Psoas muscle (tissue), 8 donors: Measurements from ENCODE around the gene CCDC192. TPM values are rescaled to one million over a fixed set of nuclear protein-coding genes. Genes with fewer than 3 reads are reported as not detected.
"Not testable (repeated sequence)": the region's sequence is repeated elsewhere in the genome, so short reads cannot be mapped to it uniquely, and the experiment has no call there.

Experiments used
- ATAC-seq, 4 donors: fragments of 200-7000 bp; cut with Tn5 transposase; one replicate each; pipeline ENCODE4 v1.9.1; 2020; ENCODE audit warnings: moderate library complexity in 3 of 4, mild to moderate bottlenecking in 2 of 4
- DNase-seq, 2 donors: peaks; one replicate each; pipeline ENCODE4 v3.0.0-alpha.2; 2020
- H3K27ac ChIP-seq: fragments of 200-600 bp; one replicate; pipeline ENCODE4 v1.8.0; 2022
- H3K27me3 ChIP-seq, 3 donors: fragments of 200-600 bp in 1 of 3; one replicate each; pipeline versions ENCODE4 v1.6.1 to v1.8.0; 2013 to 2022; ENCODE audit warnings: low read length in 2 of 3, mild to moderate bottlenecking in 2 of 3, moderate library complexity in 1 of 3; ENCODE audit not compliant: insufficient read depth in 3 of 3
- H3K36me3 ChIP-seq, 2 donors: fragments of 200-600 bp in 1 of 2; one replicate each; pipeline versions ENCODE4 v1.6.1 to v1.8.0; 2013 to 2022; ENCODE audit warnings: low read depth in 1 of 2, mild to moderate bottlenecking in 1 of 2, moderate library complexity in 1 of 2; ENCODE audit not compliant: insufficient read depth in 1 of 2
- H3K4me1 ChIP-seq: fragments of 200-600 bp; one replicate; pipeline ENCODE4 v1.8.0; 2022
- H3K4me3 ChIP-seq: fragments of 200-600 bp; one replicate; pipeline ENCODE4 v1.8.0; 2022; ENCODE audit warnings: mild to moderate bottlenecking
- H3K9me3 ChIP-seq: fragments of 200-600 bp; one replicate; pipeline ENCODE4 v1.8.0; 2022
- WGBS, 3 donors: extraction: QIAGEN DNeasy Blood & Tissue Kit; methylation state at CpG; one replicate each; pipeline versions ENCODE4 v1.1.6 to v1.1.7; 2013; 5-methylcytosine and 5-hydroxymethylcytosine counted together
- intact Hi-C, 2 donors: fragments of 100-400 bp; cut with DNase I; formaldehyde crosslinking; loops; one replicate each; pipeline versions ENCODE4 v1.11.0 to v1.14.2; 2022
- polyA plus RNA-seq, 3 donors: library from polyadenylated mRNA; stranded (reverse); fragments of 200-250 nt; gene quantifications; one replicate each; pipeline ENCODE4 v1.2.3, GENCODE V29; 2013
- total RNA-seq, 4 donors: library from RNA; stranded (reverse); fragmentation: NEBNext Ultra II Directional in 2 of 4; extraction: Animal tissue kit (Norgen Biotek cat#: 25700) in 2 of 4; gene quantifications; one replicate each; pipeline versions ENCODE4 v1.2.1 to v1.2.4, GENCODE V29; 2021 to 2023
- TF ChIP-seq, protein P1 (sequence below): fragments of 200-600 bp; IDR thresholded peaks from one replicate; pipeline ENCODE4 v1.8.0; 2022; ENCODE audit warnings: antibody characterized with exemption
- donor health status: healthy with polysubstance abuse.
- donor health status: DM: no; HTN: no; CAD: no; lungs with moderate emphysema.
- donor health status: Bipolar disorder and iron deficiency.
- donor health status: healthy.
- donor health status: DM: yes; HTN: yes; CAD: no.
- donor health status: DM: no; HTN: no; CAD: no.
- donor health status: DM: no; HTN: no; CAD: no.
- donor health status: DM: yes; HTN: yes; CAD: no.

Gene CCDC192
- total and polyA plus RNA-seq, 7 donors, result 0.12 to 1.2 (median 0.19) TPM; not detected in 4

DNA sequence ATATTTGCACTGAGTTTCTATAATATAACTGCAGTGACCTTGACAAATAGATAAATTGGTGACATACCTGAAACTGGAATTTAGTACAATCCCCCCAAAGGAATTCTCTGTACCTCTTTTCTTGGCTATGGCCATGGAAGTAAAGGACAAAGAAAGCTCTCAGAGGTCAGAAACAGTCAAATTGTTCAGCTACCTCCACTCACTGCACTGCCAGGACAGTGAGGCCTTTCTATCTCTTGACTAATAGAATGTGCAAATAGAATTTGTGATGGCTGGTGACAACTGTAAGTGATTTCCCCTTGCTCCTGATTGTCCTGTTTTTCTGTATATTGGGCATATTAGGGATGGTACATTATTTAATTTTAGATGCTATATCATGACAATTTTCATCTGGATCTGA lies 67.1 kb downstream of the CCDC192 start:
- no peaks in the 10 kb centered on the region for H3K27me3 ChIP-seq
- H3K9me3 ChIP-seq, result no peaks in the 10 kb centered on the region
- no peak for DNase-seq
- no peak overlapping the region for H3K4me3 ChIP-seq
- no peak for ATAC-seq
- no peak overlapping the region for H3K27ac ChIP-seq
- H3K36me3 ChIP-seq, result no peaks in the 10 kb centered on the region
- TF ChIP-seq, protein P1, sequence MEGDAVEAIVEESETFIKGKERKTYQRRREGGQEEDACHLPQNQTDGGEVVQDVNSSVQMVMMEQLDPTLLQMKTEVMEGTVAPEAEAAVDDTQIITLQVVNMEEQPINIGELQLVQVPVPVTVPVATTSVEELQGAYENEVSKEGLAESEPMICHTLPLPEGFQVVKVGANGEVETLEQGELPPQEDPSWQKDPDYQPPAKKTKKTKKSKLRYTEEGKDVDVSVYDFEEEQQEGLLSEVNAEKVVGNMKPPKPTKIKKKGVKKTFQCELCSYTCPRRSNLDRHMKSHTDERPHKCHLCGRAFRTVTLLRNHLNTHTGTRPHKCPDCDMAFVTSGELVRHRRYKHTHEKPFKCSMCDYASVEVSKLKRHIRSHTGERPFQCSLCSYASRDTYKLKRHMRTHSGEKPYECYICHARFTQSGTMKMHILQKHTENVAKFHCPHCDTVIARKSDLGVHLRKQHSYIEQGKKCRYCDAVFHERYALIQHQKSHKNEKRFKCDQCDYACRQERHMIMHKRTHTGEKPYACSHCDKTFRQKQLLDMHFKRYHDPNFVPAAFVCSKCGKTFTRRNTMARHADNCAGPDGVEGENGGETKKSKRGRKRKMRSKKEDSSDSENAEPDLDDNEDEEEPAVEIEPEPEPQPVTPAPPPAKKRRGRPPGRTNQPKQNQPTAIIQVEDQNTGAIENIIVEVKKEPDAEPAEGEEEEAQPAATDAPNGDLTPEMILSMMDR, result no peak
- intact Hi-C loops, result no loop called here
- H3K4me1 ChIP-seq, result no peaks in the 10 kb centered on the region

DNA sequence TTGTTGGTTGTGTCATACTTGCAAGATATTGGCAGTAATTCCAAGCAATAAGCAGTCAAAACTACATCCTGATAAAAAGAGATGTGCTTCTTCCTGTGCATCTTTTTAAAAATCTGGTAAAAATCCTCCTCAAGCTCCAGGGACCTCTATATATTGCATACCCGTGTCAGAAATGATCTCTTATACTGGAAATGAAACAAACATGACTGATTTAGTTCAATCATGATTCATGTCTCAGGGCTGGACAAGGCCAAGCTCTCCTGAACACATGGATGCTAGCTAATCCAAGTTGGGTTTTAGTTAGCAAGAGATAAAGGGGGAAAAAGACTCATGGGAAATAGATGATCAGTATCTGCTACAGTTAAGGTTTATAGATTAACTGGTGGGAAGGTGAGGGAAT lies 69.3 kb downstream of the CCDC192 start:
- H3K27me3 ChIP-seq, result no peaks in the 10 kb centered on the region
- TF ChIP-seq, protein P1, result no peak
- no peaks in the 10 kb centered on the region for H3K9me3 ChIP-seq
- ATAC-seq, result no peak
- DNase-seq, result no peak
- no peaks in the 10 kb centered on the region for H3K4me1 ChIP-seq
- no peak overlapping the region for H3K4me3 ChIP-seq
- WGBS, 3 donors, result 67 to 83% (median 70%) methylated on average over 1 of the region's 1 CpG
- H3K36me3 ChIP-seq, result no peaks in the 10 kb centered on the region
- intact Hi-C loops, result no loop called here
- no peak overlapping the region for H3K27ac ChIP-seq

DNA sequence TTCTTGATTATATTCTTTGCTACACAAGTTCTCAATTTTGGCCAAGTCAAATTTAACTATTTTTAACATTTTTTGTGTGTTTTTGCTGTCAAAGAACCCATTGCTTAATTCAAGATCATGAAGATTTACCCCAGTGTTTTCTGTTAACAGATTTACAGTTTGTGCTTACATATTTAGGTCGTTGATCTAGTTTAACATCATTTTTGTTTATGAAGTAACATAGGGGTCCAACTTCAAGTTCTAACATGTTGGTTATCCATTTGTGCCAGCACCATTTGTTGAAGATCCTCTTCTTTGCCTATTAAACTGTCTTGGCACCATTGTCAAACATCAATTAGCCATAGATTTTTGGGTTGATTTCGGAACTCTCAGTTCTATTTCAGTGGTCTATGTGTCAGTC lies 71.0 kb downstream of the CCDC192 start:
- Histone ChIP-seq H3K27ac (no peak overlapping the region), H3K36me3 (no peaks in the 10 kb centered on the region), H3K4me3 (no peak overlapping the region), H3K9me3 (no peaks in the 10 kb centered on the region), H3K27me3 (no peaks in the 10 kb centered on the region), H3K4me1 (no peaks in the 10 kb centered on the region)
- TF ChIP-seq, protein P1, result no peak
- intact Hi-C loops, result no loop called here
- ATAC-seq, result no peak
- WGBS, 3 donors, result 67 to 83% (median 71%) methylated on average over 2 of the region's 2 CpGs
- no peak for DNase-seq

DNA sequence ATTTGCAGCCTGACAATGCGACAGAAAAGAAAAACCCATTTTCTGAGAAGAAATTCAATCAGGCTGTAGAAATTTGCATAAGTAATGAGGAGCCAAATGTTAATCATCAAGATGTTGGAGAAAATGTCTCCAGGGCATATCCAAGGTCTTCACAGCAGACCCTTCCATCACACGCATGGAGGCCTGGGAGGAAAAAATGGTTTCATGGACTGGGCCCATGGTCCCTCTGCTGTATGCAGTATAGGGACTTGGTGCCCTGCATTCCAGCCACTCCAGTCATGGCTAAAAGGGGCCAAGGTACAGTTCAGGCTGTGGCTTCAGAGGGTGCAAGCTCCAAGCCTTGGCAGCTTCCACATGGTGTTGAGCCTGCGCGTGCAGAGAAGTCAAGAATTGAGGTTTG lies 73.3 kb downstream of the CCDC192 start:
- Histone ChIP-seq H3K4me1 (no peaks in the 10 kb centered on the region), H3K9me3 (peaks cover 4% of the 10 kb centered on the region), H3K27me3 (no peaks in the 10 kb centered on the region), H3K4me3 (no peak overlapping the region), H3K27ac (no peak overlapping the region), H3K36me3 (no peaks in the 10 kb centered on the region)
- intact Hi-C loops, result no loop called here
- DNase-seq (no peak), ATAC-seq (no peak)
- 97 to 98% (median 97%) methylated on average over 4 of the region's 4 CpGs for WGBS, 3 donors
- TF ChIP-seq, protein P1, result no peak

DNA sequence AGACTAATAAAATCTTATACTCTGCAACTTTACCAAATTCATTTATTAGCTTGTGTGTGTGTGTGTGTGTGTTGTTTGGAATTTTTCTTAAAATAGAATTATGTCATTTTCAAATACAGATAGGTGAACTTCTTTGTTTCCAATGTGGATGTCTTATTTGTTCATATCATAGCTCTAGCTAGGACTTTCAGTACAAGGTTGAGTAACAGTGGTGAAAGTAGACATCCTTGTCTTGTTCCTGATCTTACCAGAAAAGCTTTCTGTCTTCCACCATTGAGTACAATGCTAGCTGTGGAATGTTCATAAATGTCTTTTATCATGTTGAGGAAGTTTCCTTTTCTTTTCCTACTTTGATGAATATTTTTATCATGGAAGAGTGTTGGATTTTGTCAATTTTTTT lies 74.8 kb downstream of the CCDC192 start:
- Histone ChIP-seq H3K4me3 (no peak overlapping the region), H3K36me3 (no peaks in the 10 kb centered on the region), H3K9me3 (peaks cover 4% of the 10 kb centered on the region), H3K4me1 (no peaks in the 10 kb centered on the region), H3K27me3 (no peaks in the 10 kb centered on the region), H3K27ac (no peak overlapping the region)
- intact Hi-C loops, result no loop called here
- TF ChIP-seq, protein P1, result no peak
- ATAC-seq, result no peak
- DNase-seq, result no peak

DNA sequence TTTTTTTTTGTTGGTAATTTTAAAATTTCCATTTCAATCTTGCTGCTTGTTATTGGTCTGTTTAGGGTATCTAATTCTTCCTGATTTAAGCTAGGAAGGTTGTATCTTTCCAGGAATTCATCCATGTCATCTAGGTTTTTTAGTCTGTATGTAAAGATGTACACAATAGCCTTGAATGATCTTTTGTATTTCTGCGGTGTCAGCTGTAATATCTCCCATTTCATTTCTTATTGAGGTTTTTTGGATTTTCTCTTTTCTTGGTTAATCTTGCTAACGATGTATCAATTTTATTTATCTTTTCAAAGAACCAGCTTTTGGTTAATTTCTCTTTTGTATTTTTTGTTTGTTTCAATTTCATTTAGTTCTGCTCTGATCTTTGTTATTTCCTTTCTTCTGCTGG lies 79.3 kb downstream of the CCDC192 start:
- H3K27ac ChIP-seq, ATAC-seq, DNase-seq, H3K4me1 ChIP-seq, intact Hi-C loops, H3K4me3 ChIP-seq, H3K27me3 ChIP-seq, H3K9me3 ChIP-seq, H3K36me3 ChIP-seq: not testable (repeated sequence)
- WGBS, 3 donors, result 98 to 100% (median 99%) methylated on average over 2 of the region's 2 CpGs
